Measurements from ENCODE around the gene SCML1. TPM values are rescaled to one million over a fixed set of nuclear protein-coding genes. Genes with fewer than 3 reads are reported as not detected.

The SCML1 gene
- total RNA-seq, 2 experiments from 2014 or later, result not detected

DNA sequence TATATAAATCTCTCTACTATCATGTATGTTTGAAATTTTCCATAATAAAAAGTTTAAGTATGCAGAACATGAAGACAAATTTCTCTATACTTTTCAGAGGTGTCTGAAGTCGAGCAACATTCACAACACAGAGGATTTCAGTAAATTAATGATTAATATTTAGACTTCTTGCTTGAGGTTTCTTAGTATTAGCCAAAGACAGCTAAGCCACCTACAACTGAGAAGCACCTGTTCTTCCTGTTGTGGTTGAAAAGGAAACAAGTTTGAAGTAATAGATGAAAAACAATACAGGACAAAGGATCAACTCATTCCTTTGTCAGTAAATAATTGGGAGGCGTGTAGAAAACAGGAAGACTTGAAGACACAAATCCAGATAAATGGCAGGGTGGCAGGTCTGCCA lies 21.1 kb downstream of the SCML1 start:
- H4K20me1 ChIP-seq (ENCODE audit: insufficient read depth, low read length), result no peaks in the 10 kb centered on the region
- H3K27ac ChIP-seq (ENCODE audit: low read depth, low read length, poor library complexity, severe bottlenecking), result no peak overlapping the region
- CTCF ChIA-PET (ENCODE audit: unreplicated experiment), result no interaction called here
- intact Hi-C loops (cut with micrococcal nuclease; ENCODE audit: unreplicated experiment), result no loop called here
- H3K79me2 ChIP-seq (ENCODE audit: insufficient read depth, low read depth, low read length), result no peaks in the 10 kb centered on the region
- no peaks in the 10 kb centered on the region for H3K9me3 ChIP-seq (ENCODE audit: low read length)
- no peak for DNase-seq (ENCODE audit: low spot score)
- TF ChIP-seq EZH2phosphoT487 (IDR thresholded peaks at IDR 0.05; ENCODE audit: borderline replicate concordance, low read depth, low read length), result no peak
- TF ChIP-seq, protein P1, sequence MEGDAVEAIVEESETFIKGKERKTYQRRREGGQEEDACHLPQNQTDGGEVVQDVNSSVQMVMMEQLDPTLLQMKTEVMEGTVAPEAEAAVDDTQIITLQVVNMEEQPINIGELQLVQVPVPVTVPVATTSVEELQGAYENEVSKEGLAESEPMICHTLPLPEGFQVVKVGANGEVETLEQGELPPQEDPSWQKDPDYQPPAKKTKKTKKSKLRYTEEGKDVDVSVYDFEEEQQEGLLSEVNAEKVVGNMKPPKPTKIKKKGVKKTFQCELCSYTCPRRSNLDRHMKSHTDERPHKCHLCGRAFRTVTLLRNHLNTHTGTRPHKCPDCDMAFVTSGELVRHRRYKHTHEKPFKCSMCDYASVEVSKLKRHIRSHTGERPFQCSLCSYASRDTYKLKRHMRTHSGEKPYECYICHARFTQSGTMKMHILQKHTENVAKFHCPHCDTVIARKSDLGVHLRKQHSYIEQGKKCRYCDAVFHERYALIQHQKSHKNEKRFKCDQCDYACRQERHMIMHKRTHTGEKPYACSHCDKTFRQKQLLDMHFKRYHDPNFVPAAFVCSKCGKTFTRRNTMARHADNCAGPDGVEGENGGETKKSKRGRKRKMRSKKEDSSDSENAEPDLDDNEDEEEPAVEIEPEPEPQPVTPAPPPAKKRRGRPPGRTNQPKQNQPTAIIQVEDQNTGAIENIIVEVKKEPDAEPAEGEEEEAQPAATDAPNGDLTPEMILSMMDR (conservative IDR thresholded peaks at IDR 0.05; ENCODE audit: low read length), result no peak
- no peaks in the 10 kb centered on the region for H3K4me1 ChIP-seq (ENCODE audit: insufficient read depth, low read length, poor library complexity, severe bottlenecking)
- H3K4me2 ChIP-seq (ENCODE audit: low read length), result no peak overlapping the region
- H3K4me3 ChIP-seq (ENCODE audit: low read depth, low read length, poor library complexity, severe bottlenecking), result no peak overlapping the region
- H3K36me3 ChIP-seq (ENCODE audit: insufficient read depth, low read length), result no peaks in the 10 kb centered on the region
- H2AFZ ChIP-seq (ENCODE audit: low read length), result no peak overlapping the region
- POLR2A ChIA-PET, result no interaction called here
- H3K9me2 ChIP-seq (ENCODE audit: insufficient read depth, low read length), result no peaks in the 10 kb centered on the region
- BruUV-seq (replicated peaks), result no TSS peak

DNA sequence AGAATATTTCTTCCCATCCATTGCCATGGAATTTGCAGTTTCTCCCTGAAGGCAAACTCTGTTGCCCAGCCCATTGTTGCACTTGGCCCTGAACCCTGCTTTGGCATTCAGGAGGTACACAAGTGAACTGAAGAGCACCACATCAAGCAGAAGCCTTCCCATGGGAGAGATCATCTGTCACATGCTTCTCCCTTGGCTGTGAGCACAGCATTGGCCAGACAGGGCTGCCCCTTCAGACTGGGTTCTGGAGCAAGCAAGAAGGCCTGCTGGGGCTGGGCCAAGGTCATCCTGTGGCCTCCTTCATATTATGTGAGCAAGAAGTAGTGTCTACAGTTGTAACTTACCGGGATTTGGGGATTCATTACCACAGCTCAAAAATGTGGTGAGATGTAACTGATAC lies 22.7 kb downstream of the SCML1 start:
- H3K9me3 ChIP-seq (ENCODE audit: low read length), result no peaks in the 10 kb centered on the region
- H4K20me1 ChIP-seq (ENCODE audit: insufficient read depth, low read length), result no peaks in the 10 kb centered on the region
- no TSS peak for BruUV-seq (replicated peaks)
- intact Hi-C loops (cut with micrococcal nuclease; ENCODE audit: unreplicated experiment), result no loop called here
- no peak overlapping the region for H3K4me2 ChIP-seq (ENCODE audit: low read length)
- ChIA-PET CTCF (ENCODE audit: unreplicated experiment) (no interaction called here), POLR2A (no interaction called here)
- TF ChIP-seq EZH2phosphoT487 (IDR thresholded peaks at IDR 0.05; ENCODE audit: borderline replicate concordance, low read depth, low read length), result no peak
- TF ChIP-seq, protein P1 (conservative IDR thresholded peaks at IDR 0.05; ENCODE audit: low read length), result no peak
- no peaks in the 10 kb centered on the region for H3K36me3 ChIP-seq (ENCODE audit: insufficient read depth, low read length)
- no peak overlapping the region for H2AFZ ChIP-seq (ENCODE audit: low read length)
- no peaks in the 10 kb centered on the region for H3K79me2 ChIP-seq (ENCODE audit: insufficient read depth, low read depth, low read length)
- H3K9me2 ChIP-seq (ENCODE audit: insufficient read depth, low read length), result no peaks in the 10 kb centered on the region
- H3K27ac ChIP-seq (ENCODE audit: low read depth, low read length, poor library complexity, severe bottlenecking), result no peak overlapping the region
- no peak for DNase-seq (ENCODE audit: low spot score)
- H3K4me1 ChIP-seq (ENCODE audit: insufficient read depth, low read length, poor library complexity, severe bottlenecking), result no peaks in the 10 kb centered on the region
- no peak overlapping the region for H3K4me3 ChIP-seq (ENCODE audit: low read depth, low read length, poor library complexity, severe bottlenecking)

- Histone ChIP-seq H4K20me1 (ENCODE audit: insufficient read depth, low read length) (no peaks in the 10 kb centered on the region), H3K4me3 (ENCODE audit: low read depth, low read length, poor library complexity, severe bottlenecking) (no peak overlapping the region), H3K36me3 (ENCODE audit: insufficient read depth, low read length) (no peaks in the 10 kb centered on the region), H3K79me2 (ENCODE audit: insufficient read depth, low read depth, low read length) (no peaks in the 10 kb centered on the region), H3K9me3 (ENCODE audit: low read length) (no peaks in the 10 kb centered on the region), H2AFZ (ENCODE audit: low read length) (no peak overlapping the region), H3K4me1 (ENCODE audit: insufficient read depth, low read length, poor library complexity, severe bottlenecking) (no peaks in the 10 kb centered on the region), H3K4me2 (ENCODE audit: low read length) (no peak overlapping the region), H3K27ac (ENCODE audit: low read depth, low read length, poor library complexity, severe bottlenecking) (no peak overlapping the region), H3K9me2 (ENCODE audit: insufficient read depth, low read length) (no peaks in the 10 kb centered on the region)
- POLR2A ChIA-PET, result no interaction called here
- TF ChIP-seq, protein P1 (conservative IDR thresholded peaks at IDR 0.05; ENCODE audit: low read length), result no peak
- no peak for TF ChIP-seq EZH2phosphoT487 (IDR thresholded peaks at IDR 0.05; ENCODE audit: borderline replicate concordance, low read depth, low read length)
- CTCF ChIA-PET (ENCODE audit: unreplicated experiment), result no interaction called here
- BruUV-seq (replicated peaks), result no TSS peak
- DNase-seq (ENCODE audit: low spot score), result no peak
- intact Hi-C loops (cut with micrococcal nuclease; ENCODE audit: unreplicated experiment), result no loop called here
Observed at GRCh38 chrX:17767734-17768133, 30.4 kb downstream of the SCML1 start.

All from OCI-LY7 (cell line).